Ascending aorta (tissue), 2 donors: ENCODE results near the gene MCM3AP. TPM values are rescaled to one million over a fixed set of nuclear protein-coding genes. Genes with fewer than 3 reads are reported as not detected.
A peak's percentile ranks its signal among the peaks of the same experiment; 100 is the strongest.

Experiments
- DNase-seq, 2 donors: peaks; one replicate each; pipeline ENCODE4 v3.0.0-alpha.2; 2019; ENCODE audit warnings: low spot score in 2 of 2
- H3K27ac ChIP-seq, 2 donors: fragments of 200-600 bp; sonication (generic); one replicate each; pipeline ENCODE4 v1.5.1; 2016 to 2017; ENCODE audit warnings: mild to moderate bottlenecking in 1 of 2
- H3K27me3 ChIP-seq: fragments of 200-600 bp; sonication (generic); one replicate; pipeline ENCODE4 v1.5.1; 2017
- H3K36me3 ChIP-seq, 2 donors: fragments of 200-600 bp; sonication (generic); one replicate each; pipeline ENCODE4 v1.5.1; 2016
- H3K4me1 ChIP-seq, 2 donors: fragments of 200-600 bp; sonication (generic); one replicate each; pipeline ENCODE4 v1.5.1; 2016 to 2017; ENCODE audit warnings: mild to moderate bottlenecking in 1 of 2
- H3K4me3 ChIP-seq, 2 donors: fragments of 200-600 bp; sonication (generic); one replicate each; pipeline ENCODE4 v1.5.1; 2016 to 2017; ENCODE audit warnings: mild to moderate bottlenecking in 1 of 2
- H3K9me3 ChIP-seq, 2 donors: fragments of 200-600 bp; sonication (generic); one replicate each; pipeline ENCODE4 v1.5.1; 2016
- intact Hi-C: fragments of 100-400 bp; cut with DNase I; formaldehyde crosslinking; loops from one replicate; pipeline ENCODE4 v1.15.1; 2023
- total RNA-seq: library from RNA; depleted of rRNA; stranded (reverse); fragments of >200 nt; gene quantifications from one replicate; pipeline ENCODE4 v1.1.0, GENCODE V29; 2016
- TF ChIP-seq, protein P1 (sequence below), 3 experiments: fragments of 200-600 bp in 2 of 3; fragments of 450-650 bp in 1 of 3; sonication (generic) in 2 of 3; IDR thresholded peaks; one replicate each; pipeline ENCODE4 v1.5.1; 2016 to 2019; ENCODE audit warnings: antibody characterized with exemption in 3 of 3, mild to moderate bottlenecking in 1 of 3, moderate library complexity in 1 of 3

The MCM3AP gene
- total RNA-seq, 1 donor from 2014 or later = 121 TPM

DNA sequence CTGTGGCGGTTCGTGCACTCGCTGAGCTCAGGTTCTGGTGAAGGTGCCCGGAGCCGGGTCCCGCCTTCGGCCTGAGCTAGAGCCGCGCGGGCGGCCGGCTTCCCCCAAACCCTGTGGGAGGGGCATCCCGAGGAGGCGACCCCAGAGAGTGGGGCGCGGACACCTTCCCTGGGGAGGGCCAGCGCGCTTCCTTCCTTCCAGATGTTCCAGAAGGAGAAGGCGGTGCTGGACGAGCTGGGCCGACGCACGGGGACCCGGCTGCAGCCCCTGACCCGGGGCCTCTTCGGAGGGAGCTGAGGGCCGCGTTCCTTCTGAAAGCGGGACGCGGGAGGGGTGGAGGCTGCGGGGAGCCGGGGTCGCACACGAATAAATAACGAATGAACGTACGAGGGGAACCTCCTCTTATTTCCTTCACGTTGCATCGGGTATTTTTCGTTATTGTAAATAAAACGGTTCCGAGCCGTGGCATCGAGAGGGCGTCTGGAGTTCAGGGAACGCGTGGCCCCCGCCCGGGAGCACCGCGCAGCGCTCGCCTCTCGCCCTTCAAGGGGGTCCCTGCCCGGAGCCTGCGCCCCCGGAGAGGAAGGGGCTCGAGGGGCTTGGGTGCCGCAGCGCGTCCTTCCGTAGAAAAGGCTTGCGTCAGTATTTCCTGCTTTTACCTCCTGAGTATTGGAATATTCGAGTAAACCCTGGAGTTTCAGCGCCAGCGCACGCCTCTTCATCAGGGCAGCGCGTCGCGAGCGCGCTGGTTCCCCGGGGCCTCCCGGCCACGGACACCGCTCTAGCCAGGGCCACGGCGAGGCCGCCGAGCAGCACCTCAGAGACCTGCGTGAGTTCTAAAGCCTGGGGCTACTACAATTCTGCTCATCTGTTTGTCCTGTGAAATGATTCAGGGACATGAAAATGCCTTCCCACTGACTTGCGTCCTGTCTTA lies 12.2 kb upstream of the MCM3AP start:
- H3K4me1 ChIP-seq = peaks cover 0 to 4% of the 10 kb centered on the region in 2 donors
- H3K36me3 ChIP-seq = peaks cover 0 to 8% of the 10 kb centered on the region in 2 donors
- H3K27me3 ChIP-seq = no peaks in the 10 kb centered on the region
- TF ChIP-seq, protein P1, sequence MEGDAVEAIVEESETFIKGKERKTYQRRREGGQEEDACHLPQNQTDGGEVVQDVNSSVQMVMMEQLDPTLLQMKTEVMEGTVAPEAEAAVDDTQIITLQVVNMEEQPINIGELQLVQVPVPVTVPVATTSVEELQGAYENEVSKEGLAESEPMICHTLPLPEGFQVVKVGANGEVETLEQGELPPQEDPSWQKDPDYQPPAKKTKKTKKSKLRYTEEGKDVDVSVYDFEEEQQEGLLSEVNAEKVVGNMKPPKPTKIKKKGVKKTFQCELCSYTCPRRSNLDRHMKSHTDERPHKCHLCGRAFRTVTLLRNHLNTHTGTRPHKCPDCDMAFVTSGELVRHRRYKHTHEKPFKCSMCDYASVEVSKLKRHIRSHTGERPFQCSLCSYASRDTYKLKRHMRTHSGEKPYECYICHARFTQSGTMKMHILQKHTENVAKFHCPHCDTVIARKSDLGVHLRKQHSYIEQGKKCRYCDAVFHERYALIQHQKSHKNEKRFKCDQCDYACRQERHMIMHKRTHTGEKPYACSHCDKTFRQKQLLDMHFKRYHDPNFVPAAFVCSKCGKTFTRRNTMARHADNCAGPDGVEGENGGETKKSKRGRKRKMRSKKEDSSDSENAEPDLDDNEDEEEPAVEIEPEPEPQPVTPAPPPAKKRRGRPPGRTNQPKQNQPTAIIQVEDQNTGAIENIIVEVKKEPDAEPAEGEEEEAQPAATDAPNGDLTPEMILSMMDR (IDR thresholded peaks at IDR 0.05) = no peak
- H3K27ac ChIP-seq = no peak overlapping the region
- H3K9me3 ChIP-seq = no peaks in the 10 kb centered on the region
- peak overlapping the region; percentile 41 to 61 for H3K4me3 ChIP-seq
- intact Hi-C loops = no loop called here
- no peak for DNase-seq

DNA sequence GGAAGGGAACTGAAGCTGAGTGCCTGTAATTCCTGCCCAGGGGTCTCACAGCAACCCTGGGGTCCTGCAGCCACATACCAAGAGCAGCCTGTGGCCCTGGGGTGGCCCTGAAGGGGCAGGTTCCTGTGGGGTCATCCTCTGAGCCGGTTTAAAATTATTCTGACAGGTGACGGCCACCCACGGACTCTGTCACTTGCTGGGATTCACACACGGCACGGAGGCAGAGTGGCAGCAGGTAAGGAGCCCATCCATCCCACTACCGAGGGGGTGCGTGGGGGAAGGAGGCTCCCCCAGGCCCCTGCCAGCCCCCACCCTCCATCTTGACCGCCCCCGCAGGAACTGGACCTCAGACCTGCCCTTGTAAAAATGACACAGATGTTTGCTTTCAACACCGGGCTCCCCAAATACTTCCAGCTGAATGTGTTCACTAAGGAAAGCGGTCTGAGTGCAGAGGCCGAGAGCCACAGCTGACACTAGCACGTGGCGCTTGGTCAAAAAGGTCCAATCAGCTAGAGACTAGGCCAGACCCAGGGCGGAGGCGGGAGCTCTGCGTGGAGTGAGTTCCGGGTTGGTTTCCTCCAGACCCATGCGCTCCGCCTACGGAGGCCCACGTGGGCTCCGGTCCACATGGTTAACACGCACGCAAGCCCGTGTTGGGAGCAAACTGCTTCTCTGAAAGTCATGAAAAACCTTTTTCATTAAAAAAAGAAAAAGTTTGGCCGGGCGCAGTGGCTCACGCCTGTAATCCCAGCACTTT lies 10.8 kb upstream of the MCM3AP start:
- TF ChIP-seq, protein P1 (IDR thresholded peaks at IDR 0.05) = no peak
- DNase-seq = peak in 1 of 2 donors; percentile 80
- H3K27ac ChIP-seq = no peak overlapping the region
- no peaks in the 10 kb centered on the region for H3K9me3 ChIP-seq
- no peak overlapping the region for H3K4me3 ChIP-seq
- H3K27me3 ChIP-seq = no peaks in the 10 kb centered on the region
- intact Hi-C loops = no loop called here
- H3K36me3 ChIP-seq = peaks cover 3 to 14% of the 10 kb centered on the region in 2 donors
- H3K4me1 ChIP-seq = peaks cover 0 to 4% of the 10 kb centered on the region in 2 donors

DNA sequence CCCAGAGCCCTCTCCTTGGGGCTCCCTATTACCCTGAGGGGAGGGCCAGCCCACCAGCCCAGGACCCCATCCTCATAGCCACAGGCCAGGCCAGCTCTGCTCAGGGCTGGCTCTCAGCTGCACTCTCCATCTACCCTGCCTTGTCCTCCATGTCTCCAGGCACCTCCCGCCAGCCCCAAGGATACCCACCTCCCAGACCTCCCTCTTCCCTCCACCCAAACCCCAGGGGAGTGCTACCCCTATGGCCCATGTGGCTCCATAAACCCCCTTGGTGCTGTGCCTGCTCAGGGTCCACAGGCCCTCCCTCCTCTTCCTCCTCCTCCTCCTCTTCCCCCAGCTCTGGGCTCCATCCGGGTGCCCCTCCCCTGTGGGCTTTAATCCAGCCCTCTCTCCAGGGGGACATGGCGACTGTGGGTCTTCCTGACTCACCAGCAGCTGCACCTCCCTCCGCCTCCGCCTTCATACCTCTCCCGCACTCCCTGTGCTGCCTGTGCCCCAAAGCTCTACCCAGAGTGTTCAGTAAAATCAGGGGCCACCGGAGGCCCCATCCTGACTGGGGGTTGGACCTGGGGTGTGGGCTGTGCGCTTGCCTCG lies 9.9 kb upstream of the MCM3AP start:
- H3K9me3 ChIP-seq = no peaks in the 10 kb centered on the region
- no peak overlapping the region for H3K27ac ChIP-seq
- intact Hi-C loops = no loop called here

DNA sequence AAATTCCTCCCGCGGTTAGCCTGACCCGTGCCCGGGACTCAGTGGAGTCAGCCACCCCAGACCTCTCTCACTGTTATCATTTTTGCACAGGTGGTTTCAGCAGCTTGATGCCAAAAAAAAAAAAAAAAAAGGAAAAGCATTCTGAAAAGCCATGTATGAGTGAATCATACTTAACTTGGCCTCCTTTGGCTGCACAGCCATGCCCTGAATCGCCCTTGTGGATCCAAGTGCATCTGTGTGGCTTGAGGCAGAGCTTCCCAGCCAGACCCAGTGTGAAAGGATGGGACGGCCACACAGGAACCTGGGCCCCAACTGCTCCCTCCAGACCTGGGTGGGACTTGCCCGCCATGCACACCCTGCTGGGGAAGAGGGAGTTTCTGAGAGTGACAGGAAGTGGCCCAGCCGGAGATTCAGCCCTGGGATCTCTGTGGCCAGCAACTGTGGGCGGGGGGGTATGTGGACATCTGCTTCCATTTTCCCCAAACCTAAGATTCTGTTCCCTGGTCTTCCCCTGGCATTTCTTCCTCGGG lies 9.3 kb upstream of the MCM3AP start:
- no peak overlapping the region for H3K27ac ChIP-seq
- peaks cover 0 to 4% of the 10 kb centered on the region in 2 donors for H3K4me1 ChIP-seq
- no peaks in the 10 kb centered on the region for H3K27me3 ChIP-seq
- no peak overlapping the region for H3K4me3 ChIP-seq
- TF ChIP-seq, protein P1 (IDR thresholded peaks at IDR 0.05) = no peak
- intact Hi-C loops = no loop called here
- no peaks in the 10 kb centered on the region for H3K9me3 ChIP-seq
- no peak for DNase-seq
- peaks cover 3 to 9% of the 10 kb centered on the region in 2 donors for H3K36me3 ChIP-seq

More for the DNA sequence above, 9.9 kb upstream of the MCM3AP start:
- DNase-seq = no peak
- TF ChIP-seq, protein P1 (IDR thresholded peaks at IDR 0.05) = no peak
- Histone ChIP-seq H3K4me3 (no peak overlapping the region), H3K36me3 (peaks cover 3 to 14% of the 10 kb centered on the region in 2 donors), H3K4me1 (peaks cover 0 to 4% of the 10 kb centered on the region in 2 donors), H3K27me3 (no peaks in the 10 kb centered on the region)

DNA sequence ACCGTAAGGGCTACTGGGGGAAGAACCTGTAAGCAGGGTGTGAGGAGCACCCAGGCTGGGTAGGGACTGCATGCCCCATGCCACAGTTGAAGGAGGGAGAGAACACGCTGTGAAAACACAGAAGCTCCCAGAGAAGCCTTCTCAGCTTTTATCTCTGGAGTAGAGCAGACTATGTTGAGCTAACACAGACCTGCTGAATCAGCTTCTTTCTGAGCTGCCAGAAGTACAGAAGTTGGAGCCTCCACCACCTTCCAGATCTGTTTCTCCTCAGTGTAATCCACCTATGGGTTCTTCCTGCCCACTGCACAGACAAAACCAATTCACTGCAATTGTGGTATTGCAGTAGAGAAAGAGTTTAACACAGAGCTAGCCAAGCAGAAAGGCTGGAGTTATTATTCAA lies 6.2 kb upstream of the MCM3AP start:
- no peaks in the 10 kb centered on the region for H3K9me3 ChIP-seq
- DNase-seq = no peak
- peaks cover 3 to 8% of the 10 kb centered on the region in 2 donors for H3K36me3 ChIP-seq
- no peaks in the 10 kb centered on the region for H3K4me1 ChIP-seq
- intact Hi-C loops = no loop called here
- H3K27me3 ChIP-seq = no peaks in the 10 kb centered on the region
- H3K27ac ChIP-seq = no peak overlapping the region
- H3K4me3 ChIP-seq = no peak overlapping the region
- TF ChIP-seq, protein P1 (IDR thresholded peaks at IDR 0.05) = no peak
